HG03175 (cell line): Measurements from ENCODE around the gene PTCSC3.

Source experiments
- ATAC-seq: cut with Tn5 transposase; IDR thresholded peaks from one replicate; pipeline ENCODE4 v1.9.1; 2021; ENCODE audit warnings: mild to moderate bottlenecking, moderate library complexity; ENCODE audit not compliant: unreplicated experiment

PTCSC3 gene

DNA sequence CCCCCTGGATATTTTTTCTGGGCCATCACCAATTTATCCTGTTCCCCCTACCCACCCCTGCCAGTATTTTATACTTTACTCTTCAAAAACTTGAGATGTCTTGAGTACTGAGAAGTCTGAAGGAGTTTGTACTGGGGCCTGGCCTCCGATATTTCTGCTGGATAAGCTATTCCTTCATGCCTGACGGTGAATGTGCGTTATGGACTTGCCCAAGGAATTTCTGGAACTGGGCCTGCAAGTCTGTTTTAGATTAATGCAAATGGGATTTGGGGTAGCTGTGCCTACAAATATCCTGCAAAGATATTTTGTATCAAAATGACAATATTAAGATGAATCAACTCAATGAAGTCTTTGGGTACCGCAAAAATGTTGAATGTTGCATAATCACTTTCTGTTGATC, at the start of gene PTCSC3:
Gene PTCSC3 (minus strand): TSS at position 199 of the 400 bp plus-strand sequence.
- ATAC-seq, result no peak

DNA sequence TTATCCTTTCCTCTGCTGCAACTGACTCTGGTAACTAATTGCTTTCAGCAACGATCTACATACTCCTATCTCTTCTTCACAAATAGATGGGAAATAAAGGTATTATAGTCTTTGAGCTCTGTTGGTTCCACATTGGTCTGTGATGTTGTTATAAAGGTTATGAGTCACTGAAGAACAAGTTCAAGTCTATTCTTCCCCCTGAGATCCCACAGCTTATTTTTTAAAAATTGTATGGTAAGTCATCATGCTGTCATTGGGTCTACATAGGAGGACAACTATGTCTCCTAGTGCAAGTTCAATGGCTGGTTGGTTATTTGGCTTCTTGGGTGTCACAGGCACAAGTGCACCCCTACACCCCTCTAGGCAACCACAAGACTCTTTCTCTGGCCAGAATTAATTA, 49.6 kb upstream of the PTCSC3 start:
- ATAC-seq, result no peak

DNA sequence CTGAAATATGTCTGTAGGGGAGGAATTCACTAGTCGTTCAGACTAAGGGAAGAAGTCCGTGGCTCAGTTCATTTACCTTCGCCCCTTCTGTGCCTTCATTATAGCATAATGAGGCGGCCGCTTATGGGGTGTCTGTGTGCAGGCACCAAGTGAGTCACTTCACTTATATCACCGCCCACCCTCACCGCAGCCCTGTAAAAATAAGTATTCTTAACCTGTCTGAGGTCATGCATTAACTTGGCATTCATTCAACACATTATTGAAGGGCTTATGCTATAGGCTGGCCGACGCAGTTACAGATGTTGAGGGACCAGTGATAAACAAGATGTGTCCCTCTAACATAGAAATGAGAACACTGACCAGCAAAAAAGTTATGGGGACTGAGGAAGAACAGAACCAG, 47.7 kb upstream of the PTCSC3 start:
- ATAC-seq, result no peak

DNA sequence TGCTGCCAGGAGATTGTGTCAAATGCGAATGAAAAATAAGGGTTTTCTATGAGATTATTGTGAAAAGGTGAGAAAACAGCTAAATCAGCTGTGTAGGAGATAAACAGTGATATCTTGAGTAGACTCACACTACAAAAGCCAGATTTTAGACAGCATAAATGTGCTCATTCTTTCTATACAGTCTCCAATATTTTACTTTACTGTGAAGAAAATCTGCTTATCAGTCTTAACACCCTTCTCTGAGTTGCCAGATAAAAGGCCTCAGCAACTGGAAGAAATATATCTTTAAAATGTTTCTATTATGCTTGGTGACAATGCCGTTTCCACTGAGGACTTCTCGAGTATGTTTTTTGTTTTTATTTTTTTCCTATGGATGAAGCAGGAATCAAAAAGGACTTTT, 47.0 kb upstream of the PTCSC3 start:
- no peak for ATAC-seq

DNA sequence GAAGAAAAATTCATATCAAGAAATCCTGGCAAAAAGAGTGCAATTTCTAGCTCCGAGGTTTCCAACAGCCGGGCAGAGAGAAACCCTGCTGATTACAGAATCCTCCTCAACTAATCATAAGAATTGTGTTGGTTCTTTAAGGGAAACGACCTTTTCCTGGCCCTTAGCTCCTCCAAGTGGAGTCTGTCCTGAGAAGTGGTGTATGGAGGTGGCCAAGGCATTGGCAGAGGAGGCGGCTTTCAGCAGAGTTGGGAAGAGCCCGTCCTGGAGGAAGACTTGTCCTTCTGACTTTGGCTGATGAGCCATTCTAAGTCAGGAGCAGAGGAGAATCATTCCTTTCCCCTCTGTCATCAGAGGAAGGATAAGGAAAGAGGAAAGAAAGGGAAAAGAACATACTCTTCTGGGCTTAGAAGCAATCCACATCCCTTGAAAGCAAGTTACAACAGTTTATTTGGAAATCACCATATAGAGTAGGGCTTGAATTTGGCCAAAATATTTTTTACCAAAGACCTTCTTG, 46.5 kb upstream of the PTCSC3 start:
- no peak for ATAC-seq

DNA sequence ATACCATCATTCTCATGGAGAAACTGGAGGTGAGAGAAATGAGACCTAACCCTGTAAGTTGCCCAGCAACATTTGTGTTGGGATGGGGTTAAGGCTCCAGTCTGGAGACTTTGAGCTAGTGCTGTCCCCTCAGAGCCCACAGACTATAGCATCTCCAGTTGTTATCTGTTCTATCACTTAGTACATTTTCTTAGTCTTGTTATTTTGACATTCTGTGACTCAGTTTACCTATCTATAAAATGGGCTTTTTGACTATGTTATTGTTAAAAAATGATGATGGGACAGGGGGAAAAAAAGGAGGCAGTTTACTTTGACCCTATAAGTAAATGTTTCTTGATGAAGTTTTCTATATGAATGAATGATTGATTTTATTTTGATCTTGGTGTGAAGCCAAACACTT, 45.8 kb upstream of the PTCSC3 start:
- ATAC-seq, result no peak

DNA sequence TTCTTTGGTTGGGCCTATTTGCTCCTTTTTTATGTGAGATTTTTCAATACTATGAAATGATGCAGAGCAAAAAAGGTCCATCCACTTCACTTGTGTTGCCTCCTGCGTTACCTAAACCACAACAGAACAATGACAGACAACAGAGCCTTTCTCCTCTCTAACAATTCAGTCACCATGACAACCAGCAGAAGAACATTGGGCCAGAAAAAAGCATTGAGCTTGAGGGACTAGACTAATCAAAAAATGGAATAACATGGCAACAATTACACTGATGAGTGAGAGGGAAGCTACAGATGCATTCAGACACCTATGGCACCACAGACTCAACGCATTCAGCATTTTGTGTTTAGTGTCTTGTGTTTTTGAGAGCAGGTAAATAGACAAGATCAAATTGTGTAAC, 44.6 kb upstream of the PTCSC3 start:
- no peak for ATAC-seq

DNA sequence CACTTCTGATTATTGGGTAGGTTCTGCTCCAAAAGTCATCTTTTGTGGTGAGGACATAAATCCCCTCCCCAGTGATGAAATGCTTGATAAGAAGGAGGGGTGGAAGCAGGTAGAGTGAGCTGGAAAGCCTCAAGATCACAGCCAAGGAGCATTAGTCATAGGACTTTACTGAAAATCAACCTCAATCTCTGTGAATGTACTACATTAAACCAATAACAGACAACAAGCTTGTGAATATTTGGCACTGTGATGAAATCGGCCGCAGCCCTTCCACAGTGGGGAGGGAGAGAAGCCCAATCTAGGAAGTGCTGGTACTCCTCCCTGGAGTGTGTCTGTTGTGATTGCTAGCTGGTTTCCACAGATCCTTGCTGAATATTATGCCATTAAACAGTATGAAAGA, 41.2 kb upstream of the PTCSC3 start:
- ATAC-seq, result no peak

DNA sequence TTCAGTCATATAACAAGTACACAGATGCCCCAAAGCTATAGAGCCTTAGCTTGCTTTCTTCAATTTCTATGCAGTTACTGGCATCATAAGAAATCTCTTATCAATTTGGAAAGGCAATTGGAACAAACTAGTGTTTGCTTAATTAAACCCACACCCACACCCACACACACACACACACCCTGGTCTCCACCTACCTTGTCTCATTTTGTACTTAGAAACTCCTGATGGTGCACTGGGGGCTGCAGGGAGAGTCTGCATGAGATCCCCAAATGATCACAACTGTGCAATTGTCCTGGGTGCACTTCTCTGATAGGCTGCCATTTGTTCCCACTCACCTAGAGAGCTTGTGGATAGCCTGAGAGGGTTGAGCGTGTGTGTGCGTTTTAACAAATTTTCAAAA, 40.5 kb upstream of the PTCSC3 start:
- no peak for ATAC-seq

DNA sequence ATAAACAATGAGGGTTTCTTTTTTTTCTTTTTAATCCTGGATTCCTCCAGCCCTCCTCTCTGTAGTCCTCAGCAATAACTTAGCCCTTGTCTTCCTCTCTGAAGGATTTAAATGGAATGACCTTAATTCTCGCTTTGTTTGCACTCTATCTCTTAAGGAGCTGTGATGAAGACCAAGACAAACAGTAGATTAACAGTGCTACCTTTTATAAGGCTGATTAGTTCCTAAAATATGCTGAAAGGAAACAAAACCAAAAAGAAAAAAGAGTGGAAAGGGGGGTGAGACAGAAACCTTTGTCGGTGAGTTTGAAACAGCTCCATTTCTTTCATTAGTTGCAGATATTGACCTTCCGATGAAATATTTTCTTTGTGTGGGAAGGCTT, 38.7 kb upstream of the PTCSC3 start:
- no peak for ATAC-seq

DNA sequence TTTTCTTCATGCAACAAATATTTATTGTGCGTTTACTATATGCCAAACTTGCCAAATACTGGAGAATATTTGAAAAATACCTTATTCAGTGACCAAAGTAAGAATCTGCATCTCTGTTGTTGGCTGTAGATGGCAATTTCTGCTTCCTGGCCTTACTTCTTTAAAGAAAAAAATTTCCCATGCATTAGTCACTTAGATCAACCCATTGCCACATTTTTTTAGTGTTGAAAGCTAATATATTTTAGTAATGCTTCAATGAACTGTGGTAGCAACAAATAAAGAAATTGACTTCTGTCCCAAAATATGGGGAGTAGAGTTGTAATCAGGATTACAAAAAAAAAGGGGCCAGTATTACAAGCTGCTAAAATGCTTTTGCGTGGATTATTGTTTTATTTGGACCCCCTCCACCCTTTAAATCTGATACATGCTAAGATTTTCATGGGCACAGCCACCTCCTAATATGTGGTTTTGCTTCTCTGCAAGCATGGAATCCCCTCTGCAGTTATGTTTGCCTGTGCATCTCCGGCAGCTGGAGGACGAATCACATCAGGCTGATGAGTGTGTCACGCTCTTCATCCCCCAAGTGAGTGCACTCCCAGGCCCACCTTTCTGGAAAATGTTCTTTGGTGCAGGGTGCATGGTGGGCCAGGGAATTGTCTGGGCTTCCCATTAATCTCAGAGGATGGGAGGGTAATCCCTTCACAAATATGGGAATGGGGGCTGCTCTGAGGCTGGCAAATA, 38.1 kb upstream of the PTCSC3 start:
- no peak for ATAC-seq

DNA sequence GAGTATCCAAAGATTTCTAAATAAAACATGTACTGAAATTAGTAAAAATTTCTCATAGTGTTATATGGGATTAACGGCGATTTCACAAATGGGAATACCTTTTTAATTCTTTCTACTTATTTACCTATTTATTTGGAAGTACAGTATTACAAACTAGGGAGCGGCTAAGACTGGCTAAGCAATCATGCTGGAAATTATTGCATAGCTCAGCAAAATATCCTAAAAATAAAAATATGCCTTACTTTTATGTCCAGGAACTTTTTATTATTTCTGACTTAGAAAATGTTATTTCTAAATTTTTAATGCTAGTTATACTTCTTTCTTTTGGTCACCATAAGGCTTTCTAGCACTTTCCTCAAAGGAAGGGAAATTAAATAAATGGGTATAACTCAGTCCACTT, 36.5 kb upstream of the PTCSC3 start:
- ATAC-seq, result no peak

DNA sequence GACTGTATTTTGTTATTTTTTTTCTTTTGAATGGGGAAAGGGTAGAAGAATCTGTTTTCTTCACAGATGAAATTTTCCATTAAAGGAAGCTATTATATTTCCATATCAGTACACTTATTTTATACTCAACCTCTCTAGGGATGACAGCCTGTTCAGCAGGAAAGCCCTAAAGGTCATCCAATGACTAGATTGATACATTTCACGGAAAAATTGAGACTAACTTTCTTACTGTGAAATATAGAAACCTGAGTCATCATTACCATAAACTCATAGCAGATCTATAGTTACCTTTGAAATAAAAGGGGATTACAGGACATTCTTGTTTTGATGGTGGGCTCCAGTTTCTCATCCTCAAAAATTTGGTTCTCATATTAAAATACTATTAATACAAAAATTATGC, 36.1 kb upstream of the PTCSC3 start:
- no peak for ATAC-seq

DNA sequence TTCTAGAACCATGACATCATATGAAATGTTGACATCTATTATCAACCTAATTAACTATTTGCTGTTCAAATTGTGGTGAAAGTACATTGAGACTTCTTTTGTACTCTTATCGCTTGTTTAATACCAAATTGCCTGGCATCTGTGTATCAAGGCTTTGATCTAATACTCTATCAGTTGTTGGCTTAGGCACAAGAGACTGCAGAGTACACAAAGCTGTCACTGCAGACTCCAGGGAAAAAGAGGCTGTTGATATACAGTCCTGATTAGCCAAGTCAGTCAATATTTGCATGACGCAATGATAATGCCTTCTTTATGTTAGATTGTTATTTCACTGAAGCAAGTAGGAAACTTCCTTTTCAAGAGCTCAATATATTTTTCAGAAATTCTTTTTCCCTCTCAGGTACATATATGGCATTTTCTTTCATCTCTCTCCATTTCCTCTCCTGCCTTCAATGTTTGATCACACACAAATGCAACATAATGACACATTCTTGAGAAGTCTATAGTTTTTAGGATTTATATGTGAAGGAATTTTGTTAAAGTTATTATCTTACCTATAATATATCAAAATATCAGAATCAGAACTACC, 32.3 kb upstream of the PTCSC3 start:
- ATAC-seq, result no peak

DNA sequence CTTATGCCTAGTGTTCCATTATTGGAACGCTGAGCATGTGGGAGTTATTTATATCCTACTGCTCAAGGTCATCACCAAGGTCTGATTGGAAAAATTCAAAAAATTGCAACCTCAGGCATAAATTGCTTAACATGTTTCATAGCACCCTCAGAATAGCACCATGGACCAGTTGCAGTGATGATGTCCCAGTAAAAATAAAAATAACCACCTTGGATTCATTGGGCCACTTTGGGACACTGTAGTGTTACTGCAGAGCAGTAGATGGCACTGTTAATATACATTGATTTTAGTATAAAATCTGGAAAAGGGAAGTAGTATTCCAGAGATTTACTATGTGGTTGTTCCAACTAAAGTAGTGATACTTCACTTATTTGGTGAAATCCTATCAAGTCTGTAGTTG, 31.0 kb upstream of the PTCSC3 start:
- ATAC-seq, result no peak

DNA sequence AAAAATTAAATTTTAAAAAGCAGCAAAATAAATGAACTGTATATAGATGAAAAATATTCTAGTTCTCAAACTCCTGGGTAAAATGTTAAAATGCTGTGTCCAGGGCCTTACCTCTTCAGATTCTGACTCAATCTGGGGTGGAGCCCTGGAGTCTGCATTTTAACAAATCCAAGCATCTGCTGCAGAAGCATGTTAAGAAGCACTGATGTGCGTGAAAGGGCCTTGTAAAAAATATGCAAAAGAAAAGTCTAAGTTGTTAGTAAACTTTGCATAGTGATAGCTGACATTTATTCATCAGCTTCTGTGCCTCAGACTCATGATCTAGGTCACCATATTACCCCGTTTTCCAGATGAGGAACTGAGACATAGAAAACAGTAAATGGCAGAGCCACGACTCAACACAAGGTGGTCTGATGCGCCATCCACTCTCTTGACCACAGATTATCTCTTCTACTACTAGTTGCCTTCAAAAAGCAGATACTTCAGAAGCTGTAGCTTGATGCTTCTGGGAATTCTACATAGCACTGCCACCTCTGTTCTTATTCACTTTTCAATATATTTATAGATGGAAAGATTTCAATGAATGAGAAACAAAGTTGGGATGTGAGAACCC, 28.0 kb upstream of the PTCSC3 start:
- no peak for ATAC-seq

DNA sequence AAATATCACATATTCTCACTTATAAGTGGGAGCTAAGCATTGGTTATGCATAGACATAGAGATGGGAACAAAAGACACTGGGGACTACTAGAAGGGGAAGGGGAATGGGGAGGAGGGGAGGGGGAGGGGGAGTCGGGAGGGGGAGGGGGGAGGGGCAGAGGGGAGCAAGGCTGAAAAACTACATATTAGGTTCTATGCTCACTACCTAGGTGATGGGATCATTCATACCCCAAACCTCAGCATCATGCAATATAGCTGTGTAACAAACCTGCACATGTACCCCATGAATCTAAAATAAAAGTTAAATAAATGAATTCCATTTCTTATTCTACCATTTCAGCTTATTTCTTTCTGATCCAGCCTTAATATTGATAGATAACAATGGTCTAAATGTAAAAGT, 21.9 kb upstream of the PTCSC3 start:
- ATAC-seq, result no peak

DNA sequence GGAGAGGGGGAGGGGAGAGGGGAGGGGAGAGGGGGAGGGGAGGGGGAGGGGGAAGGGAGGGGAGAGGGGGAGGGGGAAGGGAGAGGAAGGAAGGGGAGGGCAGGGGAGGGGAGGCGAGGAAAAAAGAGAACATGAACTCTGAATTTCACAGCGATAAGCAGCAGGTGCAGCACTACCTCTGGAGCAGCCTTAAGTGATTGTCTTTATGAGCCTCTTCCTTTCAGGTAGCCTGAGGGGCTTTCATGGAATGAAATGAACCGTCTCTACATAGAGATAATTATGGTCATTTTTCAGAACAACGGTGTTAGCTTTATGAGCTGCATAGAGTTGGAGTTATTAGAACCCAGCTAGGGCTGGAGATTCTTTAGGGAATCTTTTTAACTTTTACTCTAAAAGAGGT, 18.1 kb upstream of the PTCSC3 start:
- ATAC-seq, result no peak

DNA sequence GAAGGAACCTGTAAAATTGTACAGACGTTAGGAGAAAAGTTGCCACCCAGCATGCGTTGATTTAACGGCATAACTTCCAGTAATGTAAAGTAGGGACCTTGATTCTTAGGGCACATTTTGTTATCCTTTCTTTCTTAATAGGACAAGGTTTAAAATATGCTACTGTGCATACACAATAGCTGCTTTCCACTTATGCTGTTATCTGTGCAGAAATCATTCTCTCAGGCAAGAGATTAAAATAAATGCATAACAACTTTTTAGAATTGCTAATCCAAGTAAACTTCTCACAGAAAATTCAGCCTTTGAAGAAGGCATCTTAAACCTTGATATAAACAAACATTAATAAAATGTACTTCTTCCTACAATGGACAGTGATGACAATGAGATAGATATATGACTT, 16.0 kb upstream of the PTCSC3 start:
- ATAC-seq, result no peak

DNA sequence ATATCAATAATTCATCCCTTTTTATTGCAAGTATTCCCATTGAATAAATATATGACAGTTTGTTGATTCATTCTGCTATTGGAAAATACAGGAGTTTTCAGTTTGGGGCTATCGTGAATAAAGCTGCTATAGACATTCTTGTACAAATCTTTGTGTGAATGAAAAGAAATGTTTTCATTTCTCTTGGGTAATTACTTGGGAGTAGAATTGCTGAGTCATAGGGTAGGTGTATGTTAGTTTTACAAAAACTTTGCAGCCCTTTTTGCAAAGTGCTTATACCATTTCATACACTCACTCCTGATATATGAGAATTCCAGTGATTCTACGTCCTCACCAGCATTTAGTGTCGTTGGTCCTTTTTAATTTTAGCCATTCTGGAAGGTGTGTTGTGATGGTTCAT, 6.9 kb upstream of the PTCSC3 start:
- no peak for ATAC-seq

DNA sequence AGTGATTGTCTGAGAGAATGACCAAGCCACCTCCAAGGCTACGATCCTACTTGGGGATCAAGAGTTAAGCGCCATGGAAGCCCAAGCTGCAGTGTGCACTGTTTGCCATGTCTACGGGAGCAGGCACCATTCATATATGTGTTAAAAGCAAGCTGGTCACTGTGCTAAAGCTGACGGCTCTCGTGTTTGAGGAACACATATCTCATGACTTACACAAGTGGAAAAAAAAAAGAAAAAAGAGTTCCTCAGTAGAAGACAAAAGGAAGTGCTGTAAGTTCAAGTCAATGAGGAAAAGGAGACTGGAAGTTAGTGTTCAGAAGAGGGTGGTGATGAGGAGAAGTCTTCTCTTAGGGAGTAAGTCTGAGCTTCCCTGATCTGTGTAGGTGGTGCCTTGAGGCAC, 4.9 kb upstream of the PTCSC3 start:
- no peak for ATAC-seq

DNA sequence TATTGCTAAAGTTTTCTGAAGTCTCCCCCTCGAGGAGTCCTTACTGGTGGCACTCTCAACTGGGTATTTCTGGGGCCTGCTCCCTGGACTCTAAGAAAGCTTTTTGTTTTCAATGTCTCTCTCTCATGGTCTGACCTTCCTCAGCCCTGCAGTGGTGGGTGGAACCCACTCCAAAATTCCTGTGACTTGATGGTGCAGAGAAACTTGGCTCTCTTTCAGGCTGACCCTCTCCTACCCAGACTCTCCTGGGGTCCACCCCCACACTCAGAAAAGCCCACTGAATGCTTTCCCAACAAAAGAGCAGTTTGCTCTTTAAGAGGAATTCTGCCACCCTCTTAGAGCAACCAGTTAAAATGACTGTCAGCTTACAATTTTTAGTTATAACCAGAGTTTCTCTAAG, 967 bp upstream of the PTCSC3 start:
- no peak for ATAC-seq
